COR-L47 (cell line): ENCODE results near the gene SLC47A1.

Source experiments
- DNase-seq: peaks from one replicate; lab custom pipeline; 2025; lab: John Stamatoyannopoulos, UW

SLC47A1 gene

DNA sequence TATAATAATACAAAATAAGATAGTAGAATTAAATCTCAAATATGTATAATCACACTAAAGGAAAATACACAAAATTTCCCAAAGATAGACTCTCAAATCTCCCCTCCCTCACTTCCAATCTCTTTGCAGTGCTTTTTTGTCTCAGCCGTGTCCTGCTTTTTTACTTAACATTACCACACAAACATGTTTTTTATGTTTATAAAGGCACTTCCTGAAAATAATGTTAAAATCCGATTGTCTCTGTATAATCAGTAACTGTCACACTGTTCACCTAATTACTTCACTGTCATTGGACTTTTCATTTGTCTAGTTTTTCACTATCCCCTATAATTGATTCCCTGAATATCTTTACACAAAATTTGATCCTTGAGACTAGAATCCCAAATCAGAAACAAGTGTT is 76.7 kb downstream of the SLC47A1 start:
- DNase-seq: no peak

DNA sequence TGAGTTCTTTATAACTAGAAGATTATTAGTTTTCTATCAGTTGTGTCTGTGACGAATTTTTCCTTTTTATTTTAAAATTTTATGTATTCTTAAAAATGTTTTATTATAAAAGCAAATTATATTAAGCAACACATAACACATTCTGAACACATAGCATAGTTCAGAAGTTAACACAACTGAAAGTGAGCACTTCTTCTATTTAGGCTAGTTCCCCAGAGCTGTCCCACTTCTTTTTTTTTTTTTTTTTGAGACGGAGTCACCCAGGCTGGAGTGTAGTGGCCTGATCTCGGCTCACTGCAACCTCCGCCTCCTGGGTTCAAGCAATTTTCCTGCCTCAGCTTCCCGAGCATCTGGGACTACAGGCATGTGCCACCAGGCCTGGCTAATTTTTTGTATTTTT is 77.2 kb downstream of the SLC47A1 start:
- no peak for DNase-seq

DNA sequence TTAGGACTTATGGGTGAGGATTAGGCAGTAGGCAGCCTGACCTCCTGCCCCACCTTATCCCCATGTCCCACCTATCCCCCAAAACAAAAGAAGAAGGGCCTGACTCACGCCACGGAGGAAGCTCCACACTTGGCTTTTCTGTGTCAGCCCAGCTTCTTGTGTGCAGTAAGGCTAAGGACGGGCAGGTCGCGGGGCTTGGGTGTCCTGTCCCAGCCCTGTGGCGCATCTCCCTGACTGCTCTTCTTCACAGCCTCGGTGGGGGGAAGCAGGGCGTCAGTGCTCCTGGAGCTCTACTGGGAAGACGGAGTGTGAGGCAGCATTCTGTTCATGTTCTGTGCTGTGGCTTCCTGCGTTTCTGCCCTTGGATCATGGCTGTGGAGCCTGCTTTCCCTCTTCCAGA is 80.3 kb downstream of the SLC47A1 start:
- no peak for DNase-seq

DNA sequence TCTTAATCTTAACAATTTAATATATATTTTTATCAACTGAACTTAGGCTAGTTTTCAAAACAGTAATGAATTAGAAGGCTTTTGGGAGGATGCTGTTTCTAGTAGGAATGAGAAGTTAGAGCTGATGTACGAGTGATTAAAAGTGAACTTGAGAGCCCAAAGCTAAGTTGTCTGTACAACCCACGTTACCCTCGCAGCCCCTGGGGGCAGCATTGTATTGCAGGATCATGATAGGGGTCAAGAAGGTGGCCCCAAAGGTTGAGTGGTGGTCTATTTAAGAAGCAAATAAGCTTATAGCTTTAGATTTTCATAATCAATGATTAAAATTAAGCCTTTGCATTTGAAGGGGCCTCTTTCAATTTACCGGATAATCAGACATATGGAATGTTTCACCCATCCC is 81.2 kb downstream of the SLC47A1 start:
- no peak for DNase-seq

DNA sequence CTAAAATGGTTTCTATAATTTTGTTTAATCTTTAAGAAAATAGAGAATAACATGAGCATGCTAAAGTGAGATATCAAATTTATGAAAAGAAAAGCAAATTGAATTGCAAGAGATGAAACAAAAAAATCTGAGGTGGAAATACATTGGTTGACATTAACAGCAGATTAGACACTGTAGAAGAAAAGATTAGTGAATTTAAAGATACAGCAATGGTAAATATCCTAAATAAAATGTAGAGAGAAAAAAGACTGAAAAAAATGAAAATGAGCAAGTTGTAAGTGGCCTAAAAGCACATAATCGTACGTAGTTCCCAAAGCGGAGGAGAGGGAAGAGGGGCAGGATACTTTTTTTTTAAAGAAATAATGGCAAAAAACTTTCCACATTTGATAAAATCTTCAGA is 84.4 kb downstream of the SLC47A1 start:
- DNase-seq: no peak

DNA sequence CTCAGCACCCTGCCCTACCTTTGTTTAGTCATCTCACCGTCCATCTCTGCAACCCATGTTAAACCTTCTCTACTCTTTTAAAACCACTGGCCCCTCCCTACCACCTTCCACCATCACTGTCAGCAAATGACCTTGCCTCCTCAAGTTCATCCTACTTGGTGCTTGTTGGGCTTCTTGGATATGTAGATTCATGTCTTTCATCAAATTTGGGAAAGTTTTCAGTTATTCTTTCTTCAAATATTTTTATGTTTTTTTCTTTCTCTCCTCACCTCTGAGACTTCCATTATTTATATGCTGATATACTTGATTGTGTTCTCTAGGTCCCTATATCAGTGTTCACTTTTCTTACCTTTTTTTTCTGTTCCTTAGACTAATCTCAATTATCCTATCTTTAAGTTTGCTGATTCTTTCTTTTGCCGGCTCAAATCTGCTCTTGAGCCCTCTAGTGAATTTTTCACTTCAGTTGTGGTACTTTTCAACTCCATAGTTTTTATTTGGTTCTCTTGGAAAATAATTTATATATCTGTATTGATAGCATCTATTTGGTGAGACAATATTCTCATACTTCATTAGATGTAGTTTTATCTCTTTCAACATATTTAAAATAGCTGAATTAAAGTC is 86.2 kb downstream of the SLC47A1 start:
- no peak for DNase-seq

DNA sequence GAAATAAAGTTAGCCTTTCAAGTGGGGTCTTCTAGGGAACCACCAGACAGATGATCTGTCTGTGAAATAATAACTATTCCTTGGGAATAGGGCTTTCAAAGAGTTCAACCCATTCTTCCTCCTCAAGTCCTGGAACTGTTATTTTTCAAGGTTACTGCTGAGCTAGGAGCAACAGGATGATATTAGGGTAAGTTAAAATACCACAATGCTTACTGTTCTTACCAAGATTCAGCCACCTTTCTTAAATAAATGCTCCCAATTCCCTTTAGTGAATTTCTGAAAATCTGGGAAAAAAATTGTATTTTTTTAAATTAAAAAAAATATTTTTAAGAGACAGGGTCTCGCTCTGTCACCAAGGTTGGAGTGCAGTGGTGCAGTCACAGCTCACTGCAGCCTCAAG is 88.0 kb downstream of the SLC47A1 start:
- no peak for DNase-seq

DNA sequence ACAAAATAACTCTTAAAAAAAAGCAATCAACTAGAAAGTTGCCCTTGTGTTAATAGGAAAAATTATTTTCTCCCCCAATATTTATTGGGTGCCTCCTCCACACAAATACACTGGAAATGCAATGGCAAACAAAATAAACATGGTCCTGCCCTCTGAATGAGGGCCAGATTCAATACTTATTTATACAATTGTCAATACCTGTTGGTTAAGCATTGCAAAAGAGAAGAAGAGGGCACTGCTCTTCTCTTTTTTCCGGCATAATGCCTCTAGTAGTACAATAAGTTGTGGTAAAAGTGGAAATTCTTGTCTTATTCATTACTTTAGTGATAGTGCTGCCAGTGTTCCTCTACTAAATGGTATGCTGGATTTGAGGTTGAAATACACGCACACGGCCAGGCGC is 92.4 kb downstream of the SLC47A1 start:
- DNase-seq: no peak
